HL-60 (cell line): ENCODE results near the gene CCL18.
"Not testable (repeated sequence)": the region's sequence is repeated elsewhere in the genome, so short reads cannot be mapped to it uniquely, and the experiment has no call there.

Experiments used
- DNase-seq, 2 experiments: peaks; one replicate each; pipeline ENCODE4 v3.0.0-alpha.2; 2010 to 2020; ENCODE audit warnings: low read depth in 1 of 2, low spot score in 1 of 2
- H3K27ac ChIP-seq: fragments of 250-450 bp; sonication (Bioruptor Pico); replicated peaks from 2 replicates; pipeline ENCODE4 v1.5.1; 2020; ENCODE audit warnings: mild to moderate bottlenecking, moderate library complexity
- H3K27me3 ChIP-seq: fragments of 250-450 bp; sonication (Bioruptor Pico); 2 replicates; pipeline ENCODE4 v1.5.1; 2021; ENCODE audit warnings: mild to moderate bottlenecking, moderate library complexity; ENCODE audit not compliant: insufficient read depth, poor library complexity, severe bottlenecking
- H3K4me3 ChIP-seq: replicated peaks from 2 replicates; pipeline ENCODE4 v1.5.1; 2011; ENCODE audit warnings: mild to moderate bottlenecking, control low read depth, low read length; ENCODE audit not compliant: insufficient read depth
- GABPA ChIP-seq: IDR thresholded peaks from 2 replicates; pipeline ENCODE4 v1.6.1; 2012; ENCODE audit warnings: low read depth
- POLR2AphosphoS5 ChIP-seq: IDR thresholded peaks from 2 replicates; pipeline ENCODE4 v1.6.1; 2012; ENCODE audit warnings: low read depth
- SPI1 ChIP-seq: IDR thresholded peaks from 2 replicates; pipeline ENCODE4 v1.6.1; 2012; ENCODE audit warnings: low read depth, mild to moderate bottlenecking, borderline replicate concordance
- TF ChIP-seq, protein P1 (sequence below): IDR thresholded peaks from one replicate; pipeline ENCODE4 v1.5.1; 2011; ENCODE audit warnings: low read length, control low read depth, inconsistent platforms; ENCODE audit not compliant: insufficient read depth
- TF ChIP-seq, protein P2 (sequence below): IDR thresholded peaks from 2 replicates; pipeline ENCODE4 v1.6.1; 2012; ENCODE audit warnings: low read depth; ENCODE audit not compliant: insufficient replicate concordance

Gene CCL18

DNA sequence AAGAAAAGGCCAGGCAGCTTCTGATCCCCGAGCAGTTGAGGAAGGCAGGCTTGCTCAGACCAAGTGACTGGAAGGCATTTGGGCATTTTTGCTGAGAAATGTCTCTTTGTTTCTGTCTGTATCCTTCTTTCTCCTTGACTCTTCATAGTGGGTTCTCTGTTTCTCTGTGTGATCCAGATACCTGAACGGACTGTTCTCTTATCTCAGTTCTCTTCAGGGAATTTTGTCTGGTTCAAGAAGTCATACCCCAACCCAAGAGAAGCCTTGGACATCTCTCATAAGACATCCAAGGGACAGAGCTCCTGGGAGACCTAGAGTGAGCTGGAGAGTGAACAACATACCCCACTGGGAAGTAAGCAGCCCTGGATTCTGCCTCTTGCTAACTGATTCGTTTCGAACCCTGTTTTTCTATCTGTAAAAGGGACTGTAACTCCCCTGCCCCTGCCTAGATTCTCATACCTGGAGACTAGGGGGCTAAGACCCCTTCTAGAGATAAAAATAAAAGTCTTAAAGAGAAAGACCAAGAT lies 25.3 kb downstream of the CCL18 start:
- no peak for TF ChIP-seq SPI1
- TF ChIP-seq GABPA: no peak
- TF ChIP-seq, protein P1, sequence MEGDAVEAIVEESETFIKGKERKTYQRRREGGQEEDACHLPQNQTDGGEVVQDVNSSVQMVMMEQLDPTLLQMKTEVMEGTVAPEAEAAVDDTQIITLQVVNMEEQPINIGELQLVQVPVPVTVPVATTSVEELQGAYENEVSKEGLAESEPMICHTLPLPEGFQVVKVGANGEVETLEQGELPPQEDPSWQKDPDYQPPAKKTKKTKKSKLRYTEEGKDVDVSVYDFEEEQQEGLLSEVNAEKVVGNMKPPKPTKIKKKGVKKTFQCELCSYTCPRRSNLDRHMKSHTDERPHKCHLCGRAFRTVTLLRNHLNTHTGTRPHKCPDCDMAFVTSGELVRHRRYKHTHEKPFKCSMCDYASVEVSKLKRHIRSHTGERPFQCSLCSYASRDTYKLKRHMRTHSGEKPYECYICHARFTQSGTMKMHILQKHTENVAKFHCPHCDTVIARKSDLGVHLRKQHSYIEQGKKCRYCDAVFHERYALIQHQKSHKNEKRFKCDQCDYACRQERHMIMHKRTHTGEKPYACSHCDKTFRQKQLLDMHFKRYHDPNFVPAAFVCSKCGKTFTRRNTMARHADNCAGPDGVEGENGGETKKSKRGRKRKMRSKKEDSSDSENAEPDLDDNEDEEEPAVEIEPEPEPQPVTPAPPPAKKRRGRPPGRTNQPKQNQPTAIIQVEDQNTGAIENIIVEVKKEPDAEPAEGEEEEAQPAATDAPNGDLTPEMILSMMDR: no peak
- no peak for TF ChIP-seq POLR2AphosphoS5
- TF ChIP-seq, protein P2, sequence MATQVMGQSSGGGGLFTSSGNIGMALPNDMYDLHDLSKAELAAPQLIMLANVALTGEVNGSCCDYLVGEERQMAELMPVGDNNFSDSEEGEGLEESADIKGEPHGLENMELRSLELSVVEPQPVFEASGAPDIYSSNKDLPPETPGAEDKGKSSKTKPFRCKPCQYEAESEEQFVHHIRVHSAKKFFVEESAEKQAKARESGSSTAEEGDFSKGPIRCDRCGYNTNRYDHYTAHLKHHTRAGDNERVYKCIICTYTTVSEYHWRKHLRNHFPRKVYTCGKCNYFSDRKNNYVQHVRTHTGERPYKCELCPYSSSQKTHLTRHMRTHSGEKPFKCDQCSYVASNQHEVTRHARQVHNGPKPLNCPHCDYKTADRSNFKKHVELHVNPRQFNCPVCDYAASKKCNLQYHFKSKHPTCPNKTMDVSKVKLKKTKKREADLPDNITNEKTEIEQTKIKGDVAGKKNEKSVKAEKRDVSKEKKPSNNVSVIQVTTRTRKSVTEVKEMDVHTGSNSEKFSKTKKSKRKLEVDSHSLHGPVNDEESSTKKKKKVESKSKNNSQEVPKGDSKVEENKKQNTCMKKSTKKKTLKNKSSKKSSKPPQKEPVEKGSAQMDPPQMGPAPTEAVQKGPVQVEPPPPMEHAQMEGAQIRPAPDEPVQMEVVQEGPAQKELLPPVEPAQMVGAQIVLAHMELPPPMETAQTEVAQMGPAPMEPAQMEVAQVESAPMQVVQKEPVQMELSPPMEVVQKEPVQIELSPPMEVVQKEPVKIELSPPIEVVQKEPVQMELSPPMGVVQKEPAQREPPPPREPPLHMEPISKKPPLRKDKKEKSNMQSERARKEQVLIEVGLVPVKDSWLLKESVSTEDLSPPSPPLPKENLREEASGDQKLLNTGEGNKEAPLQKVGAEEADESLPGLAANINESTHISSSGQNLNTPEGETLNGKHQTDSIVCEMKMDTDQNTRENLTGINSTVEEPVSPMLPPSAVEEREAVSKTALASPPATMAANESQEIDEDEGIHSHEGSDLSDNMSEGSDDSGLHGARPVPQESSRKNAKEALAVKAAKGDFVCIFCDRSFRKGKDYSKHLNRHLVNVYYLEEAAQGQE: no peak
- H3K4me3 ChIP-seq: no peak overlapping the region
- H3K27me3 ChIP-seq: no peaks in the 10 kb centered on the region
- no peak overlapping the region for H3K27ac ChIP-seq
- no peak for DNase-seq

DNA sequence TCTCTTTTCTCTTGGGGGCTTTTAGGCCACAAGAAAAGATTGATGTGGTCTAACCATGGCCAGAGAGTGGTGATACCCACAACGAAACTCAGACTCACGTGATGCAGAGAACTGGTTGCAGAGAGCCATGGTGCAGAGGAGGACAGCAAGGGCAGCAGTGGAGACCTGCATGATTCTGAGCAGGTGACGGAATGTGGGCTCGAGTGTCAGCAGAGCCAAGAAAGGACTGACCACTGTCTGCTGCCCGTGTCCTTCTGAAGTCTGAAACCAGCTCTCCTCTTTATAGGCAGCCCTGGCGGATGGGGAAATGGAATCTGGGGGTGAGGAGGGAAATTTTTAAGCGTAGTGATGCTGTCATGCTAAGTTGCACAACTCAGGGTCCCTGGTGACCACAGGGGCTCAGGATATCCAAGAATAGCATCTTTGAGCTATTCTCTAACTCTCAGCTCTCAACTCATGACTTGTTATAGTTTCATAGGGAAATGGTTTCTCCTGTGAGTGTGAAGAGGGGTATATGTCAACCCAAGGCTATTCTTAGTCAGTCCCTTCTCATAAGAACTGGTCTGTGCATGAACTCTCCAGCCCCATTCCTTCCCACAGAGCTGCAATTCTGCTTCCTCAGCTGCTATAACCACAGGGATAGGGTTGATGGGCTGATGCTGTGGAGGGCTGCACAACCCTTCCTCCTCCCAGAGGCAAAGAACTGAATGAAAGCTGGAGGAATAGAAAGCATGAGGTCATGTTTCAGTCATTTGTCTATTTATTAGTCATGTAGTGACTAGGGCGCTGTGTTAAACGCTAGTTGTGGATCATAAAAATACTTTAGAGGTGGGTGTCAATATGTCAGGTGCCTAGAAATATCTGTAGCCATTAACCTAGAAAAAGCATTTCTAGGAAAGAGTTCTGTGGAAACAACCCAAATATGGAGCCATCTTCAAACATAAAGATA lies 26.1 kb downstream of the CCL18 start, which contains the start of gene CCL3:
Gene CCL3 (minus strand): TSS at position 256 of the 949 bp plus-strand sequence. CDS start 85 bp downstream, at position 171.
- TF ChIP-seq POLR2AphosphoS5: peak; percentile 22; the same call in 1 of the 2 replicates
- TF ChIP-seq, protein P1: no peak
- peak; percentile 27 to 74 for DNase-seq
- no peaks in the 10 kb centered on the region for H3K27me3 ChIP-seq
- H3K27ac ChIP-seq: no peak within 1 kb of the TSS
- no peak within 1 kb of the TSS for H3K4me3 ChIP-seq

DNA sequence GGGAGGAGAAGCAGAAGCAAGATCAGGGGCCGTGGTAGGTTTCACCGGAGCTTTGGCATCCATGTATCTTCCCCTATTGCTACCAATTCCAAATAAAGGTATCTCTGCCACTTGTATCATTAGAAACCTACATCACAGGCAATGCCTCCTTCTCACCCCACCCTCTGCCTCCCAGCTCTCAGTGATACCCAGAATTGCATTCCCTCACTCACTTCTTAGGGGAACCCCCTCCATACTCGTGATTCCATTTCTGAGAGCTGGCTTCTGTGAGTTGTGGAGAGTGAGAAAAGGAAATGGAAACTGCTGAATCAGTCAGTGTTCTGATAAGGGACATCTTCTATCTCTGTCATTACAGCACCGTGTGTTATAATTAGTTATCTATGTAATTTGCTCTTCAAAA lies 28.2 kb downstream of the CCL18 start:
- DNase-seq: no peak
- H3K27me3 ChIP-seq: no peaks in the 10 kb centered on the region
- H3K4me3 ChIP-seq: no peak overlapping the region
- TF ChIP-seq GABPA (no peak), POLR2AphosphoS5 (no peak), SPI1 (no peak)
- TF ChIP-seq, protein P2: no peak
- TF ChIP-seq, protein P1: no peak
- H3K27ac ChIP-seq: no peak overlapping the region

DNA sequence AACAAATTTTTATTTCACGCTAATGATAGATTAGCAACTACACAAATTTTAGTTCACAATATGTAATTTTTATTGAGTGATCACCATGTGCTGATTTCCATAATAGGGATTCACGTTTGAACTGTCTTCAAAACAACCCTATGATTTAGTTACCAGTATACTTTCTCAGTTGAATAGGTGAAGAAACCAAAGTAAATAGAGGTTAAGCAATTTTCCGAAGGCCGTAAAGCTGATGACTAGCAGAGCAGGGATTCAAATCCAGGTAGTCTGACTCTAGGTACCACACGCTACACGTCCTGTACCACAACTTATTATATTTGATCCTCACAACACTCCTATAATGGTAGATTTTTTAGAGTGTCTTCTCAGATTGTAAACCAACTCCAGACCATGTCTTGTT lies 28.6 kb downstream of the CCL18 start:
- H3K4me3 ChIP-seq, H3K27me3 ChIP-seq, DNase-seq, H3K27ac ChIP-seq: not testable (repeated sequence)
